NCI-H1417 (cell line): ENCODE data around the gene JAML.

Experiments used
- DNase-seq, 3 experiments: peaks; one replicate each; lab custom pipeline; 2025; lab: John Stamatoyannopoulos, UW

Gene JAML

GRCh38 chr11:118239509-118240205 is 14.8 kb upstream of the JAML start:
- DNase-seq, result no peak

- no peak for DNase-seq
These were observed 14.1 kb upstream of the JAML start for GRCh38 chr11:118238929-118239328.

GRCh38 chr11:118238421-118238820 is 13.6 kb upstream of the JAML start:
- no peak for DNase-seq

GRCh38 chr11:118236170-118236569 is 11.4 kb upstream of the JAML start:
- no peak for DNase-seq

- no peak for DNase-seq
These were observed 10.0 kb upstream of the JAML start for GRCh38 chr11:118234833-118235232.

GRCh38 chr11:118233850-118234249 is 9.0 kb upstream of the JAML start:
- DNase-seq, result no peak

- DNase-seq, result no peak
These were observed 8.6 kb upstream of the JAML start for GRCh38 chr11:118233377-118233776.

GRCh38 chr11:118232659-118233058 is 7.8 kb upstream of the JAML start:
- no peak for DNase-seq

- DNase-seq, result no peak
These were observed 6.7 kb upstream of the JAML start for GRCh38 chr11:118231461-118231860.

- no peak for DNase-seq
These were observed 5.3 kb upstream of the JAML start for GRCh38 chr11:118230088-118230487.

GRCh38 chr11:118229274-118229847 is 4.5 kb upstream of the JAML start:
- no peak for DNase-seq

- no peak for DNase-seq
These were observed 3.3 kb upstream of the JAML start for GRCh38 chr11:118227865-118228785.

GRCh38 chr11:118226781-118227180 is 2.0 kb upstream of the JAML start:
- DNase-seq, result no peak

GRCh38 chr11:118226296-118226695 is 1.5 kb upstream of the JAML start:
- DNase-seq, result no peak

- no peak for DNase-seq
These were observed 819 bp downstream of the JAML start for GRCh38 chr11:118223992-118224391.

- no peak for DNase-seq
These were observed 1.2 kb downstream of the JAML start for GRCh38 chr11:118223570-118223969.

GRCh38 chr11:118222437-118222836 is 2.4 kb downstream of the JAML start:
- no peak for DNase-seq

GRCh38 chr11:118221419-118221818 is 3.4 kb downstream of the JAML start:
- DNase-seq, result no peak

GRCh38 chr11:118219732-118220131 is 5.1 kb downstream of the JAML start:
- no peak for DNase-seq

- DNase-seq, result no peak
These were observed 5.6 kb downstream of the JAML start for GRCh38 chr11:118219244-118219643.

- no peak for DNase-seq
These were observed 7.2 kb downstream of the JAML start for GRCh38 chr11:118217575-118217974.

- DNase-seq, result no peak
These were observed 8.0 kb downstream of the JAML start for GRCh38 chr11:118216621-118217481.
